Natural killer cell (primary cell): ENCODE results near the gene OR5K3. TPM values are rescaled to one million over a fixed set of nuclear protein-coding genes. Genes with fewer than 3 reads are reported as not detected.

ENCODE experiments used
- ATAC-seq, 3 donors: fragments of 150-1000 bp in 2 of 3; fragments of 200-7000 bp in 1 of 3; cut with Tn5 transposase; 1 replicate in 1 of 3; 2 replicates in 2 of 3; pipeline ENCODE4 v1.10.0; 2021; ENCODE audit warnings: mild to moderate bottlenecking in 2 of 3, moderate library complexity in 2 of 3
- DNase-seq, 2 donors: peaks; one replicate each; pipeline versions ENCODE4 v3.0.0 to v3.0.0-alpha.2; 2013 to 2021; ENCODE audit warnings: mixed read lengths in 1 of 2
- H3K27ac ChIP-seq: one replicate; pipeline ENCODE4 v1.5.1; 2013; ENCODE audit warnings: mild to moderate bottlenecking, low read length
- H3K27me3 ChIP-seq: one replicate; pipeline ENCODE4 v1.6.1; 2013; ENCODE audit warnings: low read length; ENCODE audit not compliant: control insufficient read depth, insufficient read depth
- H3K36me3 ChIP-seq: one replicate; pipeline ENCODE4 v1.6.1; 2013; ENCODE audit warnings: low read length; ENCODE audit not compliant: control insufficient read depth, insufficient read depth
- H3K4me1 ChIP-seq: one replicate; pipeline ENCODE4 v1.6.1; 2013; ENCODE audit warnings: low read length; ENCODE audit not compliant: control insufficient read depth, insufficient read depth
- H3K4me3 ChIP-seq: one replicate; pipeline ENCODE4 v1.5.1; 2013; ENCODE audit warnings: low read length
- H3K9me3 ChIP-seq: one replicate; pipeline ENCODE4 v1.6.1; 2013; ENCODE audit warnings: low read length; ENCODE audit not compliant: control insufficient read depth, insufficient read depth
- H3K27ac Mint-ChIP-seq, 2 donors: one replicate each; pipeline ENCODE4 v1.8.0; 2022; ENCODE audit warnings: mild to moderate bottlenecking in 2 of 2, mixed read lengths in 2 of 2, moderate library complexity in 1 of 2
- H3K27me3 Mint-ChIP-seq, 2 donors: one replicate each; pipeline ENCODE4 v1.8.0; 2022; ENCODE audit warnings: low read depth in 2 of 2, mixed read lengths in 2 of 2
- H3K36me3 Mint-ChIP-seq: one replicate; pipeline ENCODE4 v1.8.0; 2022; ENCODE audit warnings: mixed read lengths
- H3K4me1 Mint-ChIP-seq, 2 donors: one replicate each; pipeline ENCODE4 v1.8.0; 2022; ENCODE audit warnings: mixed read lengths in 2 of 2
- H3K4me3 Mint-ChIP-seq: one replicate; pipeline ENCODE4 v1.8.0; 2022; ENCODE audit warnings: mild to moderate bottlenecking, moderate library complexity, mixed read lengths
- H3K9me3 Mint-ChIP-seq, 2 donors: one replicate each; pipeline ENCODE4 v1.8.0; 2022; ENCODE audit warnings: mixed read lengths in 2 of 2
- WGBS: methylation state at CpG from one replicate; pipeline ENCODE4 v1.1.7; 2013; ENCODE audit warnings: missing lambda C conversion rate; ENCODE audit not compliant: insufficient coverage; 5-methylcytosine and 5-hydroxymethylcytosine counted together
- intact Hi-C: fragments of 100-400 bp; cut with micrococcal nuclease; formaldehyde crosslinking; loops from one replicate; pipeline ENCODE4 v1.14.2; 2022
- total RNA-seq, 4 donors: library from RNA; stranded (reverse); fragments of 120-200 nt in 1 of 4; gene quantifications; one replicate each; pipeline versions ENCODE4 v1.2.3 to v1.2.4, GENCODE V29; 2013 to 2022
- TF ChIP-seq, protein P1 (sequence below): fragments of 200-600 bp; IDR thresholded peaks from one replicate; pipeline ENCODE4 v1.8.0; 2022; ENCODE audit warnings: antibody characterized with exemption

The OR5K3 gene
- total RNA-seq, 3 donors from 2014 or later (not counting 1 experiment from before 2014, with no cell fraction given) = not detected

DNA sequence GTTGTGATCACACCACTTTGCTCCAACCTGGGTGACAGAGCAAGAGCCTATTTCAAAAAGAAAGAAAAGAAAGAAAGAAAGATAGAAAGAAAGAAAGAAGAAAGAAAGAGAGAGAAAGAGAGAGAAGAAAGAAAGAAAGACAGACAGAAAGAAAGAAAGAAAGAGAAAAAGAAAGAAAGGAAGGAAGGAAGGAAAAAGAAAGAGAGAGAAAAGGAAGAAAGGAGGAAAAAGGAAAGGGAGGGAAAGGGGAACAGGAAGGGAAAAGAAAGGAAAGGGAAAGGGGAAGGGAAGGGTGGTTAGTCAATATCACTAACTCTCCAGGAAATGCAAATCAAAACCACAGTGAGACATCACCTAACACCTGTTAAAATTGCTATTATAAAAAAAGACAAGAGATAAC is 18.6 kb upstream of the OR5K3 start:
- intact Hi-C loops = no loop called here
- Histone ChIP-seq H3K36me3 (no peaks in the 10 kb centered on the region), H3K27me3 (no peaks in the 10 kb centered on the region), H3K9me3 (no peaks in the 10 kb centered on the region), H3K4me1 (no peaks in the 10 kb centered on the region), H3K27ac (no peak overlapping the region), H3K4me3 (no peak overlapping the region)
- Mint-ChIP-seq H3K27ac (no peak overlapping the region), H3K4me1 (no peaks in the 10 kb centered on the region), H3K36me3 (no peaks in the 10 kb centered on the region), H3K4me3 (no peak overlapping the region), H3K27me3 (peaks cover 0 to 3% of the 10 kb centered on the region in 2 donors), H3K9me3 (no peaks in the 10 kb centered on the region)
- no peak for DNase-seq
- TF ChIP-seq, protein P1, sequence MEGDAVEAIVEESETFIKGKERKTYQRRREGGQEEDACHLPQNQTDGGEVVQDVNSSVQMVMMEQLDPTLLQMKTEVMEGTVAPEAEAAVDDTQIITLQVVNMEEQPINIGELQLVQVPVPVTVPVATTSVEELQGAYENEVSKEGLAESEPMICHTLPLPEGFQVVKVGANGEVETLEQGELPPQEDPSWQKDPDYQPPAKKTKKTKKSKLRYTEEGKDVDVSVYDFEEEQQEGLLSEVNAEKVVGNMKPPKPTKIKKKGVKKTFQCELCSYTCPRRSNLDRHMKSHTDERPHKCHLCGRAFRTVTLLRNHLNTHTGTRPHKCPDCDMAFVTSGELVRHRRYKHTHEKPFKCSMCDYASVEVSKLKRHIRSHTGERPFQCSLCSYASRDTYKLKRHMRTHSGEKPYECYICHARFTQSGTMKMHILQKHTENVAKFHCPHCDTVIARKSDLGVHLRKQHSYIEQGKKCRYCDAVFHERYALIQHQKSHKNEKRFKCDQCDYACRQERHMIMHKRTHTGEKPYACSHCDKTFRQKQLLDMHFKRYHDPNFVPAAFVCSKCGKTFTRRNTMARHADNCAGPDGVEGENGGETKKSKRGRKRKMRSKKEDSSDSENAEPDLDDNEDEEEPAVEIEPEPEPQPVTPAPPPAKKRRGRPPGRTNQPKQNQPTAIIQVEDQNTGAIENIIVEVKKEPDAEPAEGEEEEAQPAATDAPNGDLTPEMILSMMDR = no peak
- no peak for ATAC-seq

DNA sequence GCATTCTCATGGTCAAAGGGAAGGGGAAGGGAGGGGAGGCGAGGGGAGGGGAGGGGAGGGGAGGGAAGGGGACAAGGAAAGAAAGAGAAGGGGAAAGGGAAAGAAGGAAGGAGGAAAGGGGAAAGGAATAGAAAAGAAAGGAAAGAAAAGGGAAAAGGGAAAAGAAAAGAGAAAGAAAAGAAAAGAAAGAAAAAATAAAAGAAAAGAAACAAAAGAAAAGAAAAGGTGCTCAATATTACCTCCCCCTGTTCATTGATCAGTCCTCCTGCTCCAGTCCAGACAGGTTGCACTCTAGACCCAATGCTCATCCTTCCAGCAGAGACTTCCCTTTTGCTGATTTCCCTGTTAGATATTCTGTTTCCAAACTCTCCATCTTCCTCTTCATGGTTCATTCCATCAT is 18.0 kb upstream of the OR5K3 start:
- Histone ChIP-seq H3K27me3 (no peaks in the 10 kb centered on the region), H3K9me3 (no peaks in the 10 kb centered on the region), H3K36me3 (no peaks in the 10 kb centered on the region), H3K27ac (no peak overlapping the region), H3K4me1 (no peaks in the 10 kb centered on the region), H3K4me3 (no peak overlapping the region)
- H3K4me1 Mint-ChIP-seq = no peaks in the 10 kb centered on the region
- intact Hi-C loops = no loop called here
- DNase-seq = no peak
- H3K36me3 Mint-ChIP-seq = no peaks in the 10 kb centered on the region
- H3K9me3 Mint-ChIP-seq = no peaks in the 10 kb centered on the region
- H3K27me3 Mint-ChIP-seq = peaks cover 0 to 2% of the 10 kb centered on the region in 2 donors
- no peak for ATAC-seq
- WGBS = no CpG with 5 or more reads among the region's 1 CpG
- TF ChIP-seq, protein P1 = no peak
- H3K4me3 Mint-ChIP-seq = no peak overlapping the region
- H3K27ac Mint-ChIP-seq = no peak overlapping the region

DNA sequence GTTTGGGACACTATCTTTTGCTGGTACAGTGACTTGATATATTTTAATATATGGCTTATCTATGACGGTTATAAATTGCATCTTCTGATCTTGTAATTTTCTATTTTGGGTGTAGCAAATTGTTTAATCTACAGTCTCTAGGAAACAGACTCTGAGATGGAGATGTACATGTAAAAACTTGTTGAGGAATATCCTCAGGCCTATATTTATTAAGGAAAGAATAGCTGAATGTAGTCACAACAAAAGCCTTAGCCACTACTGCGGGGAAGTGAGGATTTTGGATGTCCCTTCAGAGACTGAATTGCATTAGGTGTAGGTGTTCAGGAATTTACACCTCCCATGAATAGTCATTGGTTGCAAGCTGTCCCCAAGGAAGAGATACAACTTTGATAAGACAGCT is 13.8 kb upstream of the OR5K3 start:
- Mint-ChIP-seq H3K27ac (no peak overlapping the region), H3K27me3 (peaks cover 0 to 9% of the 10 kb centered on the region in 2 donors), H3K4me1 (no peaks in the 10 kb centered on the region), H3K36me3 (no peaks in the 10 kb centered on the region), H3K9me3 (no peaks in the 10 kb centered on the region), H3K4me3 (no peak overlapping the region)
- no peaks in the 10 kb centered on the region for H3K4me1 ChIP-seq
- no peaks in the 10 kb centered on the region for H3K36me3 ChIP-seq
- 94% methylated on average over 2 of the region's 2 CpGs for WGBS
- no peak for ATAC-seq
- H3K4me3 ChIP-seq = no peak overlapping the region
- H3K27ac ChIP-seq = no peak overlapping the region
- H3K9me3 ChIP-seq = no peaks in the 10 kb centered on the region
- TF ChIP-seq, protein P1 = no peak
- intact Hi-C loops = no loop called here
- DNase-seq = no peak
- no peaks in the 10 kb centered on the region for H3K27me3 ChIP-seq

DNA sequence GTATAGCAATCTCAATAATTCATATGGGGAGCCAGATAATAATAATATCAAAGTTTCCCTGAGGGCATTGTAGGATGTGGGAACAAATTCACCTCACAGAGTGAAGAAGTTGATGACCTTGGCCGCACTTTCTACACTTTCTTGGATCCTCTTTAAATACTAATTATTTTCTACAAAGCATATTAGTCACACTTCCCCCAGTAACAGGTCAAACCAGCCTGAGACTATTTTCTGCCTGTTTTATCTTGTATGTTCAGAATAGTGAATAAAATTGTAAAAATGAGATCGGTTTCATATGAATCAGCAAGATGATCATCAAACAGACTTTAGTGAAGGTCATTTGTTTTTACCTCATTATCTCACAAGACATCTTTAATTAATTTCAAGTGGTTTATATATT is 2.3 kb upstream of the OR5K3 start:
- WGBS = 100% methylated on average over 1 of the region's 2 CpGs
- no peak for ATAC-seq

More for the DNA sequence above, 2.3 kb upstream of the OR5K3 start:
- H3K27ac Mint-ChIP-seq = no peak overlapping the region
- intact Hi-C loops = no loop called here
- no peak for DNase-seq
- H3K27me3 Mint-ChIP-seq = peaks cover 7 to 24% of the 10 kb centered on the region in 2 donors
- no peak overlapping the region for H3K4me3 Mint-ChIP-seq
- no peaks in the 10 kb centered on the region for H3K36me3 Mint-ChIP-seq
- TF ChIP-seq, protein P1 = no peak
- no peaks in the 10 kb centered on the region for H3K9me3 Mint-ChIP-seq
- no peaks in the 10 kb centered on the region for H3K4me1 Mint-ChIP-seq
- no peaks in the 10 kb centered on the region for H3K27me3 ChIP-seq
- H3K36me3 ChIP-seq = no peaks in the 10 kb centered on the region
- H3K4me3 ChIP-seq = no peak overlapping the region
- H3K9me3 ChIP-seq = no peaks in the 10 kb centered on the region
- no peaks in the 10 kb centered on the region for H3K4me1 ChIP-seq
- no peak overlapping the region for H3K27ac ChIP-seq
